Epidermal melanocyte (primary cell): ENCODE measurements around the gene PTPN23.
"Not testable (repeated sequence)": the region's sequence is repeated elsewhere in the genome, so short reads cannot be mapped to it uniquely, and the experiment has no call there.

Experiments used
- DNase-seq: peaks from one replicate; pipeline ENCODE4 v3.0.0; 2011; ENCODE audit warnings: low spot score; ENCODE audit not compliant: insufficient read length

The PTPN23 gene

DNA sequence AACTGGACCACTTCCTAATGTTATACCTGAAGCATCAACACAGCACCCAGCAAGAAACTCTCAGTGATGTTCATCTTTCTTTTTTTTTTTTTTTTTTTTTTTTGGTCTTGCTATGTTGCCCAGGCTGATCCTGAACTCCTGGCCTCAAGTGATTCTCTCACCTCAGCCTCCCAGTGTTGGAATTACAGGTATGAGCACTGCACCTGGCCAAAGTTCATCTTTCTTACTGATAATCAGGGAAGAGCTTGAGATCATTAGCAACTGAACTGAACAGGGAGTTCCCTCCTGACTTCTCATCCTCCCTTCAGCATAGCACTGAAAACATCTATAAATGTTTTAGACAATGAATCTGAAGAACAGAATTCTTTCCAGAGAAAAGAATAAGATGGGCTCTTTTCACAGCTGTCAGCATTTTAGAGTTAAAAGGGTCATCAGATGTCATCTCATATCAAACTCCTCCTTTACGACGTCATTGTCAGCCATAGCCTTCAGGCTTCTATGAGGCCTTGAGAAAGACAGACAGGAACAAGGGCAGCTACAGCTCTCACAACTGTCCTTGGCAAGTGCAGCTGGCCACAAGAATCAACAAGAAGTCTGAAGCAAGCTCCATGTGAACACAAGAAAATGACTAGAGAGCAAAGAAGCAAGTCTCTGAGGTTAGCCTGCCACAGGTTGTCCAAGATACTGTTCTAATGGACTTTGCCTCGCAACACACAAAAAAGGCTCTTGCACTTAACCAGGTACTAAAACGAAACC is 61.2 kb downstream of the PTPN23 start:
- DNase-seq: no peak

DNA sequence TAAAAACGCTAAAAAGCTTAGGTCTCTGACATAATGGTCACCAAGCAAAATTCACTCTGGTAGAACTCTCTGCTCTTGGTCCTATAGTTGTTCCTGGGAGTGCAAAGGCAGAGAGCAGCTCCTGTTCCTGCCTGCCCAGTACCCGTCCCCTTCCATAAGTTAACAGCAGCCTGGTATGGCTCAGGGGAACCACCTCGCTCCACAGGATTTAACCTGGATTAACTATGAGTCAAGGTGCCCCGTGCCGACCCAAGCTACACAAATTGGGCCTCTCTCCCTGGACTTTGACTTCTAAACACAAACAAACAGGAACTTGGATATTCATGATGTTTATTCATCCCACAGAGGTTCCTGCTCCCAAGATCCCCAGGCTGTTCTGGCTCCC is 62.8 kb downstream of the PTPN23 start:
- no peak for DNase-seq

- no peak for DNase-seq
Observed at GRCh38 chr3:47444103-47444502, 63.3 kb downstream of the PTPN23 start.

DNA sequence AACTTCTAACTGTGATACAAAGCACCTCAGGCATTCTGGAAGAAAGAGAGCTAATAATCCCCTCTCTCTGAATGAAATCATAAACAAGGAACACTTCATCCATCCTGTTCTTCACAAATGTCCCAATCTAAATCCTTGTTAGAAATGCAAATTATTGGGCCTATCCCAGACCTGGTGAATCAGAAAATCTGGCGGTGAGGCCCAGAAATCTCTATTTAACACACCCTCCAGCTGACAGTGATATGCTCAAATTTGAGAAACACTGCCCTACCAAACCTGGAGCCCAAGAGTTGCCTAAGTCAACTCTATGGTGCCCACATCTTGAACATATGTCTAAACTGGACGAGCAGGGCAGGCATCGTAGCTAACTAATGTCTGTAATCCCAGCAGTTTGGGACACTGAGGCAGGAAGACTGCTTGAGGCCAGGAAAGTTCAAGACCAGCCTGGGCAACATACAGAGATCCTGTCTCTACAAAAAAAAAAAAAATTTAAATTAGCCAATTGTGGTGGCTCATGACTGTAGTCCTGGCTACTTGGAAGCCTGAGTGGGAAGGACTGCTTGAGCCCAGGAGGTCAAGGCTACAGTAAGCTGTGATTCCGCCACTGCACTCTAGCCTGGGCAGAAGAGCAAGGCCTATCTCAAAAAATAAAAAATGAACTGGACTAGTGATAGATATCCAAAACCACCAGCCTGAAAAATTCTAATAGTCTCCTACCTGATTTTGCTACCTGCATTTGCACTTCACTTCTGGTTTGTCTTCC is 71.8 kb downstream of the PTPN23 start:
- no peak for DNase-seq

DNA sequence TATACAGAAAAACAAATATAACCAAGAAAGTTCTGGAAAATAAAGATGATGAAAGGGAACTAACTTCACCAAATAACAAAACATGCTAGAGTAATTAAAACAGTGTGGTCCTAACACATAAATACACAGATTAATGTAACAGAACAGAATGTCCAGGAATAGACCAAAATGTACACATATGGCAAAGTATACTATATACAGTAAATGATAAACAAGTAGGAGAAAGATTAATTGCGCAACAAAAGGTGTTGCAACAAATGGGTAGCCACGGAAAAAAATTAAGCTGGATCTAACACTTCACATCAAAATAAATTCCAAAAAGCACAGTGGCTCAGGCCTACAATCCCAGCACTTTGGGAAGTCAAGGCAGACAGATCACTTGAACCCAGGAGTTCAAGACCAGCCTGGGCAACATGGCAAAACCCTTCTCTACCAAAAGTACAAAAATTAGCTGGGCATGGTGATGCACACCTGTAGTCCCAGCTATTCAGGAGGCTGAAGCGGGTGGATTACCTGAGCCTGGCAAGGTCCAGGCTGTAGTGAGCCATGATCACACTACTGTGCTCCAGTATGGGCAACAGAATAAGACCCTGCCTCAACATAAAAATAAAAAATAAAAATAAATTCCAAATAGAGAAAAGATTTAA is 75.1 kb downstream of the PTPN23 start:
- no peak for DNase-seq

GRCh38 chr3:47456984-47457383 is 76.2 kb downstream of the PTPN23 start:
- no peak for DNase-seq

DNA sequence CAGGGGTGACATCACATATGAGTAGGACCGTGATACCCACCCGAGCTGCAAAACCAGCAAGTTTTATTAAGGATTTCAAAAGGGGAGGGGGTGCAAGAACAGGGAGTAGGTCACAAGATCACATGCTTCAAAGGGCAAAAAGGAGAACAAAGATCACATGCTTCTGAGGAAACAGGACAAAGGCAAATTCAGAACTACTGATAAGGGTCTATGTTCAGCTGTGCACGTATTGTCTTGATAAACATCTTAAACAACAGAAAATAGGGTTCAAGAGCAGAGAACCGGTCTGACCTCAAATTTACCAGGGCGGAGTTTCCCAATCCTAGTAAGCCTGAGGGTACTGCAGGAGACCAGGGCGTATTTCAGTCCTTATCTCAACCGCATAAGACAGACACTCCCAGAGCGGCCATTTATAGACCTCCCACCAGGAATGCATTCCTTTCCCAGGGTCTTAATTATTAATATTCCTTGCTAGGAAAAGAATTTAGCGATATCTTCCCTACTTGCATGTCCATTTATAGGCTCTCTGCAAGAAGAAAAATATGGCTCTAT is 78.8 kb downstream of the PTPN23 start:
- not testable (repeated sequence) for DNase-seq
